HFFc6 (cell line): Measurements from ENCODE around the gene EVI5. TPM values are rescaled to one million over a fixed set of nuclear protein-coding genes. Genes with fewer than 3 reads are reported as not detected.
A peak's percentile ranks its signal among the peaks of the same experiment; 100 is the strongest.

Experiments
- DNase-seq: peaks from one replicate; pipeline ENCODE4 v3.0.0-alpha.2; 2018
- H3K27ac Mint-ChIP-seq: 2 replicates; pipeline ENCODE4 v1.8.0; 2020; ENCODE audit warnings: mild to moderate bottlenecking, mixed read lengths
- H3K27me3 Mint-ChIP-seq: 2 replicates; pipeline ENCODE4 v1.8.0; 2021; ENCODE audit warnings: mild to moderate bottlenecking, moderate library complexity, mixed read lengths; ENCODE audit not compliant: insufficient read depth
- H3K36me3 Mint-ChIP-seq: 2 replicates; pipeline ENCODE4 v1.8.0; 2021; ENCODE audit warnings: low read depth, mixed read lengths
- H3K4me1 Mint-ChIP-seq: 2 replicates; pipeline ENCODE4 v1.8.0; 2020; ENCODE audit warnings: low read depth, mixed read lengths
- H3K4me3 Mint-ChIP-seq: 2 replicates; pipeline ENCODE4 v1.8.0; 2020; ENCODE audit warnings: mild to moderate bottlenecking, moderate library complexity, mixed read lengths
- H3K9me3 Mint-ChIP-seq: 2 replicates; pipeline ENCODE4 v1.8.0; 2020; ENCODE audit warnings: mild to moderate bottlenecking, mixed read lengths
- CTCF ChIP-seq: fragments of 200-600 bp; sonication (generic); IDR thresholded peaks from 2 replicates; pipeline ENCODE4 v1.5.0; 2021; ENCODE audit warnings: antibody characterized with exemption, mild to moderate bottlenecking
- total RNA-seq, 6 experiments: library from RNA; stranded (reverse); fragmentation: NEBNext Ultra II Directional; extraction: Animal tissue kit (Norgen Biotek cat#: 25700); gene quantifications; 2 replicates in 1 of 6; 3 replicates in 5 of 6; pipeline ENCODE4 v1.2.3, GENCODE V29; 2021

EVI5 gene
- total RNA-seq, 6 experiments from 2014 or later: 31.7 to 43.7 (median 34.0) TPM

GRCh38 chr1:92544756-92545165, 240.1 kb downstream of the EVI5 start:
- Mint-ChIP-seq H3K27me3 (no peaks in the 10 kb centered on the region), H3K4me3 (no peak overlapping the region)
- no peak for DNase-seq

GRCh38 chr1:92543131-92544055, 241.5 kb downstream of the EVI5 start:
- H3K27ac Mint-ChIP-seq: no peak overlapping the region
- no peak for DNase-seq
- H3K4me1 Mint-ChIP-seq: peaks cover 15% of the 10 kb centered on the region
- H3K36me3 Mint-ChIP-seq: peaks cover 8% of the 10 kb centered on the region
- H3K9me3 Mint-ChIP-seq: no peaks in the 10 kb centered on the region
- H3K27me3 Mint-ChIP-seq: no peaks in the 10 kb centered on the region
- no peak overlapping the region for H3K4me3 Mint-ChIP-seq
- no peak for TF ChIP-seq CTCF

More at GRCh38 chr1:92544756-92545165, 240.1 kb downstream of the EVI5 start:
- Mint-ChIP-seq H3K27ac (no peak overlapping the region), H3K4me1 (peaks cover 3% of the 10 kb centered on the region; the same call in 1 of the 2 replicates), H3K36me3 (peaks cover 12% of the 10 kb centered on the region), H3K9me3 (no peaks in the 10 kb centered on the region)
- TF ChIP-seq CTCF: no peak

- H3K27ac Mint-ChIP-seq: peak overlapping the region; percentile 37
- H3K27me3 Mint-ChIP-seq: no peaks in the 10 kb centered on the region
- no peaks in the 10 kb centered on the region for H3K9me3 Mint-ChIP-seq
- peak; percentile 40 for DNase-seq
- H3K4me3 Mint-ChIP-seq: 0 out of 2 replicates have a peak overlapping the region, but pooled peaks have one; percentile 16
- H3K4me1 Mint-ChIP-seq: peaks cover 35% of the 10 kb centered on the region
- no peak for TF ChIP-seq CTCF
- peaks cover 8% of the 10 kb centered on the region for H3K36me3 Mint-ChIP-seq
Measured at GRCh38 chr1:92538413-92539061, 246.4 kb downstream of the EVI5 start.

- TF ChIP-seq CTCF: no peak
Measured at GRCh38 chr1:92538048-92538412, 246.9 kb downstream of the EVI5 start.

GRCh38 chr1:92536980-92537884, 247.7 kb downstream of the EVI5 start:
- DNase-seq: peak; percentile 32
- peaks cover 12% of the 10 kb centered on the region for H3K36me3 Mint-ChIP-seq
- no peaks in the 10 kb centered on the region for H3K9me3 Mint-ChIP-seq
- H3K4me1 Mint-ChIP-seq: peaks cover 35% of the 10 kb centered on the region
- H3K27ac Mint-ChIP-seq: no peak overlapping the region
- no peak for TF ChIP-seq CTCF
- H3K27me3 Mint-ChIP-seq: no peaks in the 10 kb centered on the region
- H3K4me3 Mint-ChIP-seq: no peak overlapping the region

More at GRCh38 chr1:92538048-92538412, 246.9 kb downstream of the EVI5 start:
- Mint-ChIP-seq H3K9me3 (no peaks in the 10 kb centered on the region), H3K36me3 (peaks cover 8% of the 10 kb centered on the region), H3K27ac (peak overlapping the region; percentile 37; the same call in 1 of the 2 replicates), H3K4me3 (peak overlapping the region; percentile 37; the same call in 1 of the 2 replicates), H3K27me3 (no peaks in the 10 kb centered on the region), H3K4me1 (peaks cover 35% of the 10 kb centered on the region)
- DNase-seq: no peak
